GM21515 (cell line): ENCODE results near the gene PPP6C.
A peak's percentile ranks its signal among the peaks of the same experiment; 100 is the strongest.
"Not testable (repeated sequence)": the region's sequence is repeated elsewhere in the genome, so short reads cannot be mapped to it uniquely, and the experiment has no call there.

Source experiments
- ATAC-seq: cut with Tn5 transposase; IDR thresholded peaks from one replicate; pipeline ENCODE4 v1.9.1; 2021; ENCODE audit not compliant: unreplicated experiment

Gene PPP6C

DNA sequence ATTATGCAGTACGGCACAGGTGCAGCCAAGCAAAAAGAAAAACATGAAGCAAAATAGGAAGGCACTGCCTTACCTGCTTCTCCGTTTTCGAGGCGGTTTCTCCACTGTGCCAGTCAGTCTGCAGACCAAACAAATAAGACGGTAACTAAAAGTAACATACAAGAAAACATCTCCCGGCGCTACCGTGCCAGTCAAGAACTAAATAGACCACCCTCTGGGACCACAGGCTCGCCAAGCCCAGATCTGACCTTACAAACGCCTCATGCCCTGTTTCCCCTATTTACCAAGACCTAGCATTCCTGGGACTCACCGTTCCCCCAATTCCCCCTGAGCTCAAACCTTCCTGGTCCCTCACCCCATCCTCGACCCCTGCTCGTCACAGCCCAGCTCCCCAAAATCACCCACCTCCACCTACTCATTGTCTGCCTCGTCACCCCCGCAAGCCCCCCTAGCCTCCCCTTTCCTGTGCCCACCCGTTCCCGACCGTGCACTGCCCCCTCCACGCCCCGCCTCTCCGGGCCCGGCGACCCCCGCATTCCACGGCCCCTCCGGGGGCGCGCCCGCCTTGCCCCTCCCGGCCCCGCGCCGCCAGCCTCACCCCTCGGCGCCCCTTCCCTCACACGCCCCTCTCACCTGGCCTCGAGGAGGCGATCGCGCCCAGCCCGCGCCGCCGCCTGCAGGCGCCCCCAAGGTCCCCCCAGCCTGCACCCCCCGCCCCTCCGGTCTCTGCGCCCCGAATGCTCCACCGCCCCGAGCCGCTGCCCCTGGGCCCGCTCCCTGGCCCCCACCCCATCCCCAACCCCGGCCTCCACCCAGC is 46.8 kb downstream of the PPP6C start:
- ATAC-seq = peak; percentile 2

DNA sequence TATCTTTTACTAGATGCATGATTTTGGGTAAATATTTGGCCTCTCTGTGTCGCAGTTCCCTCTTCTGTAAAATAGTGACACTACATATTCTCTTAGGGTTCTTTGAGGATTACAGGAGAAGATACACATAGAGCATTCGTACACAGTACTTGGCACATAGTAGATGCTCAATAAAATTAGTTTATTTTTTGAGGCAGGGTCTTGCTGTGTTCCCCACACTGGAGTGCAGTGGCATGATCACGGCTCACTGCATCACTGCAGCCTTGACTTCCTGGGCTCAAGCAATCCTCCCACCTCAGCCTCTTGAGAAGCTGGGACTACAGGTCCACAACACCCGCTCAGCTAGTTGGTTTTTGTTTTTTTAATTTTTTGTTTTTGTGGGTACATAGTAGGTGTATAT is 47.9 kb downstream of the PPP6C start:
- ATAC-seq = no peak

DNA sequence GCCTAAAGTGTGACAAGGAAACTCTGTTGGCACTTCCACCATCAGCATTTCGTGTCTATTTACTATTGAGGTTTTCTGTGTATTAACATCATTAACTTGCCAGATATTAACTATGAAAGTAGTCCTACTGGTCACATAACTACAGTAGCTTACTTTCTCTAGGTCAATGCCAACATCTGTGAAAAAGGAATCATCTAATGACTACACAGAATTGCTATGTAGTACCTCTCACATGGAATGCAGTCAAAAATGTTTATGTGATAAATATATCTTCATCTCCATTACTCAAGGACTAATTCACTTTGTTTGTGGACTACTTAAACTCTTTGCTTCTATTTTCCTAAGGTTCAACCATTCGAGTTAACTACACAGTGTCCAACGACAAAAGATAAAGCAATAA is 48.4 kb downstream of the PPP6C start:
- no peak for ATAC-seq

DNA sequence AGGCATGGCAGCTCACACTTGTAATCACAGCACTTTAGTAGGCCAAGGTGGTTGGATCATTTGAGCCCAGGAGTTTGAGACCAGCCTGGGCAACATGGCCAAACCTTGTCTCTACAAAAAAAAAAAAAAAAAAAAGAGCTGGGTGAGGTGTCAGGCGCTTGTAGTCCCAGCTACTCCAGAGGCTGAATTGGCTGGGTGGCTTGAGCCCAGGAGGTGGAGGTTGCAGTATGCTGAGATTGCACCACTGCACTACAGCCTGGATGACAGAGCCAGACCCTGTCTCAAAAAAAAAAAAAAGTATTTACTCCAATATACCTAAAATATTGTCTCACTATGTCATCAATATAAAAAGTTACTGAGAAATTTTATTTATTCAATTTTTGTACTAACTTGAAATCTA is 49.0 kb downstream of the PPP6C start:
- no peak for ATAC-seq

DNA sequence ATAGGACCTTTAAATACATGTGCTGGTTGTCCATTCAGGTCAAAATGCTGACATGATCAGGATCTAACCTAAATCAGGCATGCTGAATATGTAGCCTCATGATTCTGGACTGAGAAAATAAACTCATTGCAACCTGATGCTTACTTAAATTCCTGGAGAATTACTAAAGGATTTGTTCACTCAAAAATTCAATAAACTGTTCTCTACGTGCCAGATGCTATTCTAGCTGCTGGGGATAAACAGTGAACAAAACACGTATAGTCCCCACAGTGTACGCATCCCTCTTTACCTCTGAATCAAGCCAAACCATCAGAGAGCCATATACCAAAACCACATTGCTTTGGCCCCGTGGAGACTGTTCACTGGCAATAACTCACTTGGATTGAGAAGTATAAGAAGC is 52.4 kb downstream of the PPP6C start:
- no peak for ATAC-seq

DNA sequence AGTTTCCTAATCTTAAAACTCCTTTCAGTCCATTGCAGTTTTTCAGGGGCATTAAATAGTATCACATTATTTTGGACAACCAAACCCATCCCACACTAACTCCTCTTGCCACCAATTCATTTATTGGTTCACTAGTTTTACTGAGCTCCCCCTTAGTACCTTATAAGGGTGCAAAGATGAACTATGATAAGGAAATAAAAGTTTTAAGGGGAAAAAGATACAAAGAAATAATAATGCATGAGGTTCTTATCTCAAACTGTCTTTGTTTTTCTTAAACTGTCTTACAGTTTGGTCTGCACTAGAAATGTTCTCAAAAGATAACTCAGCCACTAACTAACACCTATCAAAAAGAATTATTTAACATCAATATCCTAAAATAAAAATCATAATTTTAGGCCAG is 54.6 kb downstream of the PPP6C start:
- ATAC-seq = no peak

DNA sequence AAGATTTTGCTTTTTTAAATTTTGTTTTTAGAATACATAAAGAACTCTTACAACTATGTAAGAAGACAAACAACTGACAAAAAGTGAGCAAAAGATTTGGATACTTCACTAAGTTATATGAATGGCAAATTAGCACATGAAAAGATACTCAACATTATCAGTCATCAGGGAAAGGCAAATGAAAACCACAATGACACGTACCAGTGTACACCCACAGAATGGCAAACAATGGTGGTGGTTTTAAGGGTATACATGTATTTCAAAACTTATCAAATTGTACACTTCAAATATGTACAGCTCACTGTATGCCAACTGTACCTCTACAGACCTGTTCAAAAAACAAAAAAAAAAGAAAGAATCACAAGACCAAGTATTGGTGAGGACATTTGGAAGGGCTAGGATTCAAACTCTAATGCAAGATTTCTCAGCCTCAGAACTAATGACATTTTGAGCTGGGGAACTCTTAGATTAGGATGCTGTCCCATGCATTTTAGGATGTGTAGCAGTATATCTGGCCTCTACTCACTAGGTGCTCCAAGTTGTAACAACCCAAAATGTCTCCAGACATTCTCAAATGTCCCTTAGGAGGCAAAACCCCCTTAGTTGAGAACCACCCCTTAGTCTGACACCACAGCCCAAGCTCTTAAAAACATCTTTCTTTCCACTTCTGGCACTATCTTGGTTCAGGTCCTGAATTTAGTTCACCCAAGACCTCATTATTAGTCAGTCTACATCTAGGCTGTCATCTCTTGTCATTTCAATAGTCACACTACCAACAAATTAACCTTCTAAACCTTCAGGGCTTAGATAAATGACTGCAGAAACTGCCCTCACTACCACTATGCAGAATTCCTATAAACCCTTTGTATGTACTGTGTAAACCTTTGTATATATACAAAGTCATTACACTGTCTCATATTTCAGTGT is 55.9 kb downstream of the PPP6C start:
- ATAC-seq = no peak

DNA sequence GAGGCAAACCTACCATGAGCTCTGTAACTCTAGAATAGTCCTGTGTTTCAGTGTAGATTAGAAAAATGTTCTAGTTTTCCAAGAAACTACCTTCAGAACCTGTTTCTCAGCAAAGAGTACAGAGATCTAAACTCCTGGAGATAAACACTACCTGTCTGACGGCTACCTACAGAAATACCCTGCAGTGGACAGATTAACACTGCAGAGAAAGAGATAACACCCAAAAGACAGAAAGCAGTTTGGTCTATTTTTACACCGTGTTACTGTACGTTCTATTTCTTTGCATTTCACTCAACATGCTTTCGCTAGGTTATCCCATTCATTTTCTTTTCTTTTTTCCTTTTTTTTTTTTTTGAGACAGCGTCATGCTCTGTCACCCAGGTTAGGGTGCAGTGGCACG is 57.8 kb downstream of the PPP6C start:
- ATAC-seq = no peak

DNA sequence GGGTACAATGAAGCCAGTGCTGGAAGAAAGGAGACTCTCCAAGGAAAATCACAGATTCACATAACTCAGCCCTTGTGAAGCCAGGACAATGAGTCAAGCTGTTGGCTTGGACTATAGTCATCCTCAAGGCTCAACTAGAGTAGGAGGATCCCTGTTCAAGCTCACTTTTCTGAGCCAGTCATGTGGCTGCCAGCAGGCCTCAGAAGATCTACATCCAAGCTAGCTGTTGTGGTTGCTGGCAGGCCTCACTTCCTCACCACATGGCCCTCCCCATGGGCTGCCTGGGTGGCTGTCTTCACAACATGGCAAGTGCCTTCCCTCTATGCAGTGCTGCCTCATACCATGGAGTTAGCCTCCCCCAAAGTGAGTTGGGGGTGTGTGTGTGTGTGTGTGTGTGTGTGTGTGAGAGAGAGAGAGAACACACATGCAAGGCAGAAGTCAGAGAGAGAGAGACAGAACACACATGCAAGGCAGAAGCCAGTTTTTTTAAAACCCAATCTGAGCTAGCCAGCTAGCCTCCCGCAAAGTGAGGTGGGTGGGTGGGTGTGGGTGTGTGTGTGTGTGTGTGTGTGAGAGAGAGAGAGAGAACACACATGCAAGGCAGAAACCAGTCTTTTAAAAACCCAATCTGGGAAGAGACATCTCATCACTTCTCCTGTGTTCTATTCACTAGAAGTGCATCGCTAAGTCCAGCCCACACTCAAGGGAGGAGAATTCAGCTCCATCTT is 63.4 kb downstream of the PPP6C start:
- peak; percentile 85 for ATAC-seq

DNA sequence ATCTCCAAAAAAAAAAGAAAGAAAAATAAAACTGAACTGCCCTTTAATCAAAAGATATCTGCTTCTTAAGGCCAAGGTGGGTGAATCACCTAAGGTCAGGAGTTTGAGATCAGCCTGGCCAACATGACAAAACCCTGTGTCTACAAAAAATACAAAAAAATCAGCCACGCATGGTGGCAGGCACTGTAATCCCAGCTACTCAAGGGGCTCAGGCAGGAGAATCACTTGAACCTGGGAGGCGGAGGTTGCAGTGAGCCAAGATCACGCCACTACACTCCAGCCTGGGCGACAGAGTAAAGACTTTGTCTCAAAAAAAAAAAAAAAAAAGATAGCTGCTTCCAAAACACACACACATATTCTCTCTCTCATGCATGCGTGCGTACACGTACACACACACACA is 64.1 kb downstream of the PPP6C start:
- no peak for ATAC-seq

DNA sequence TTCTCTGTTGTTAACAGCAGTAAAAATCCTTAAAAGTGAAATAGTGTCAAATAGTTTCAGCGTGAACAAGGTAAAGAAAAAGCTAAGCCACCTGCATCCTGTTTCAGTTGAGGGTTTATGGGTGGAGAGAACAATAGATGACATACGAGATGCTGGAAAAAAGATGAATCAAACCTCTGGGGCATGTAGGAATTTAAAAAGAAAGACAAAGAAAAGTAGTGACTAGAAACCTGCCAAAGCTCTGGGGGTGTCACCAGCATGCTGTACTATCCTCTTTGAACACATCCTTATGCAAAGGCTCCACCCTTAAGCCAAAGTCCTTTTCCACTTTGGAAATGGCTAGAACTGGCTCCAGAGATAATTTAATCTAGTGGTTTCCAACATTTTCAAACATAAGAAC is 68.5 kb downstream of the PPP6C start:
- no peak for ATAC-seq

DNA sequence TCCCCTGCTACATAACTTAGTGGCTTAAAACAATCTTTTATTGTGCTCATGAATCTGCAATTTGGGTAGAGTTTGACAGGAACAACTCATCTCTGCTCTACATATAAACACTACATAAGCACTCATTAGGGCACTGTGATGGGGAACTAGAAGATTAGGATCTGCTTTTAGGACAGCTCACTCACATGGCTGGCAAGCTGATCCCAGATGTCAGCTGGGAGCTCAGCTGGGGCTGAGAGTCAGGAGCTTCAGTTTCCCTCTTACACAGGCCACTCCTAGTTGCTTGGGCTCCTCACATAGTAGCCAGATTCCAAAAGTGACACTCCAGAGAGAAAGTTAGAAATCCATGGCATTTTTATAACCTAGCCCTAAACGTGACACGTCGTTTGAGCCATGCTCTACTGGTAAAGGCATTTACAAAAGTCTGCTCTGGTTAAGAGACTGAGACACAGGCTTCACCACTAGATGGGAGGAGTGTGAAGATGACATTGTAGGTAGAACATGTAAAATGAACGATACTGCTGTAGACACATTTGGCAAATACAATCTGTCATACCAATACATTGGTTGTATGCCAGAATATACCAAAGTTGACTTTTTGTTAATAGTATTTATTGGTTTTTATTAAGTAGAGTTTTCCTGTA is 69.8 kb downstream of the PPP6C start:
- ATAC-seq = no peak

DNA sequence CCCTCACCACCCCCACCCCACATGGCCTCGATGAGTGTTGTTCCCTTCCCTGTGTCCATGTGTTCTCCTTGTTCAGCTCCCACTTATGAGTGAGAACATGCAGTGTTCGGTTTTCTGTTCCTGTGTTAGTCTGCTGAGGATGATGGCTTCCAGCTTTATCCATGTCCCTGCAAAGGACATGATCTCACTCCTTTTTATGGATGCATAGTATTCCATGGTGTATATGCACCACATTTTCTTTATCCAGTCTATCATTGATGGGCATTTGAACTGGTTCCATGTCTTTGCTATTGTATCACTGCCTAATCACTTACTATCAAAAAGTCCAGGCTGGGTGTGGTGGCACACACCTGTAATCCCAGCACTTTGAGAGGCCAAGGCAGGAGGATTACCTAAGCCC is 70.9 kb downstream of the PPP6C start:
- not testable (repeated sequence) for ATAC-seq

DNA sequence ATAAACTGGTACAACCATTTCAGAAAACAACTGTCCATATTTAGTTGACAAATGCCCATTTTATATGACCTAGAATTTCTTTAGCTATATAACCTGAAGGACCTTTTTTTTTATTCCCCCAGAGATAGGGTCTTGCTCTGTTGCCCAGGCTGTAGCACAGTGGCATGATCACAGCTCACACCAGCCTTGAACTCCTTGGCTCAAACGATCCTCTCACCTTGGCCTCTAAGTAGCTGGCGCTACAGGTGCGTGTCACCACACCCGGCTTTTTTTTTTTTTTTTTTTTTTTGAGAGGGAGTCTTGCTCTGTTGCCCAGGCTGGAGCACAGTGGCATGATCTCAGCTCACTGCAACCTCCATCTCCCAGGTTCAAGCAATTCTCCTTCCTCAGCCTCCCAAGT is 75.1 kb downstream of the PPP6C start:
- ATAC-seq = not testable (repeated sequence)

DNA sequence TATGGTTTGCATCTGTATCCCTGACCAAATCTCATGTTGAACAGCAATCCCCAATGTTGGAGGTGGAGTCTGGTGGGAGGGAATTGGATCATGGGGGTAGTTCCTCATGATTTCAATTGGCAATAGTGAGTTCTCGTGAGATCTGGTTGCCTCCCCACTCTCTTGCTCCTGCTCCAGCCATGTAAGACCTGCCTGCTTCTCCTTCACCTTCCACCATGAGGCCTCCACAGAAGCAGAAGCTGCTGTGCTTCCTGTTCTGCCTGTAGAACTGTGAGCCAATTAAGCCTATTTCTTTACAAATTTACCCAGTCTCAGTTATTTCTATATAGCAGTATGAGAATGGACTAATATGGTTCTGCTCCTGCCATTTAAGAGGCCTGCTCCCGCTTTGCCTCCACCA is 79.1 kb downstream of the PPP6C start:
- no peak for ATAC-seq

DNA sequence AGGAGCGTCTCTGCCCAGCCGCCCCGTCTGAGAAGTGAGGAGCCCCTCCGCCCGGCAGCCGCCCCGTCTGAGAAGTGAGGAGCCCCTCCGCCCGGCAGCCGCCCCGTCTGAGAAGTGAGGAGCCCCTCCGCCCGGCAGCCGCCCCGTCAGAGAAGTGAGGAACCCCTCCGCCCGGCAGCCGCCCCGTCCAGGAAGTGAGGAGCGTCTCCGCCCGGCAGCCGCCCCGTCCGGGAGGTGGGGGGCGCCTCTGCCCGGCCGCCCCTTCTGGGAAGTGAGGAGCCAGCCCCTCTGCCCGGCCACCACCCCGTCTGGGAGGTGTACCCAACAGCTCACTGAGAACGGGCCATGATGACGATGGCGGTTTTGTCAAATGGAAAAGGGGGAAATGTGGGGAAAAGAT is 81.1 kb downstream of the PPP6C start:
- not testable (repeated sequence) for ATAC-seq

DNA sequence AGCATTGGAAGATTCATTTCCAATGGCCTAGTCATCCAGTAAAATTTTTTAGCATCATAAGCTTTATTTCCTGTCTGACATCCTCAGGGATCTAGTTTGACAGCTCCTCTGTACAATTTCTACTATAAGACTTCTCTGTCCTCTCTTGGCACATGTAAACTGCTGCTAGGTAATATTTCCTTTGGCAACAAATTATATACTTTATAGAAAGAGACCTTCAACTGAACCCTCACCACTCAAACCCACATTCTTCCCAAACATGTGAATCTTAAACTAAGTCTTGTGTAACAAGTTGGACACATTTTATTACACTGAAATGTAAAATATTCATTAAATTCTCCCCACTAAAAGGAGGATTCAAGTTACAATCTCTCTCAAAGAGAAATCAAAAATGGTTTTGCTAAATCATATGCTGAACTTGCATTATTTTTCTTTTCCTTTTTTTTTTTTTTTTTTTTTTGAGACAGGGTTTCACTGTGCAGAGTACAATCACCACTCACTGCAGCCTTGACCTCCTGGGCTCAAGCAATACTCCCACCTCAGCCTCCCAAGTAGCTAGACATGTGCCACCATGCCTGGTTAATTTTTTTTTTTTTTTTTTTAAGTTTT is 83.2 kb downstream of the PPP6C start:
- ATAC-seq = no peak

DNA sequence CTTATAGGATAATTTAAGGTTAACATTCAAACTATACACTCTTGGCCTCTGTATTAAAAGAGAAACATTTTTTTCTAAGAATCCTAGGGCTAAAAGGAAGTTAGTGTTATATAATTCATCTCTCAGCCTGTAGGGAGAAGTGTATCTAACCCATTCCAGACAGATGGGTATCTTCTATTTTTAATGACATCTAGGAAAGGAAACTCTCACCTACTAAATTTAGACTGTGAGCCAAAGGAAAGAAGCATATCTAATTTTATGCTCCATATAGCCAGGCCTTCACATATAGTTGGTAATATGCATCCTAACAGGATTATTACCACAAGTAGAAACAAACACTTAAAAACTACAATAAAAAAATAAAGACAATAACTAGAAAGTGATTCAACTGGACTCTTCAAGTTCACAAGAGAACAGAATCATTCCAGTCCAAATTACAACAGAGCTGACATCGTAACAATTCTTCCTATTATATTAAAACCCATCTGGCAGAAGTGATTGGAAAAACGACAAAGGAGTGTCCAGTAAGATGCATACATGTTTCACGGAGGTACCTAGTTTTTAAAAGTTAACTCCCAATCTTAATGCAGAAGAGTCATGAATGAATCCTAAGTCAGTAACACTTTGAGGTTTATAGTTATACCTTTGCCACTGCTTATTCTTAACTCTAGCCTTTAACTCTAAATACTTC is 85.7 kb downstream of the PPP6C start:
- ATAC-seq = no peak

DNA sequence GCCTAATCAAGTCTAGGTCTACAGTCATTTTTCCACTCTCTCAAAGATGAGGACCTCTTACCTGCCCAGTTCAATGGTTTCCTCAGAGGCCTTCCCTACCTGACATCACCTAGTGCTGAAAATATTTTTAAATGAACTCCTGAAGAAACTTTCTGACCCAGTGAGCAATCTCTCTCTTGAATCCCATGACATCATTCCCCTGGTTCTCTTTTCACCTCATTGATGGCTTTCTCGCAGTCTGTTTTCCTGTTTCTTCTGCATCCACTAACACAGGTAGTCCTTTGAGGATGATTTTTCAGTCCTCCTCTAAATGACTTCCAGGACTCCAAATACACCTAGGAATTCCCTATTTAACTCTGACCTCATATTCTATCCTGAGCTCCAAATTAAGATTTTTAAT is 86.6 kb downstream of the PPP6C start:
- ATAC-seq = no peak

DNA sequence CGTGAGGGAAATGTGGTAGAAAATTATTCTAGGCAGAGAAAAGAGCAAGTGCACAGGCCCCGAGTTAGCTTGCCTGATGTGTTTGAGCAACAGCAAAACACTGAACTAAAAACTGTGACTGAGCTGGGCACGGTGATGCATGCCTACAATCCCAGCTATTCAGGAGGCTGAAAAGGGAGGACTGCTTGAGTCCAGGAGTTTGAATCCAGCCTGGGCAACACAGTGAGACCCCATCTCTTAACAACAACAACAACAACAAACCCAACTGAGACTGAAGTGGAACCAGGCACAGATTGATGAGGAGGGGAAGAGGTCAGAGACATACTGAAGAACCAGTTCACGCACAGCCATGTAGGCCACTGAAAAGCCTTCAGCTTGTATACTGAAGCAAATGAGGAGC is 88.8 kb downstream of the PPP6C start:
- ATAC-seq = no peak
